Gastrocnemius medialis (tissue), 4 donors: Measurements from ENCODE around the gene LOXL3.

Experiments
- CTCF ChIP-seq, 5 experiments: fragments of 450-650 bp in 3 of 5; fragments of 200-600 bp in 2 of 5; sonication (generic) in 2 of 5; IDR thresholded peaks in 4 of 5; conservative IDR thresholded peaks in 1 of 5; 1 replicate in 4 of 5; 2 replicates in 1 of 5; pipeline ENCODE4 v1.5.1; 2016 to 2019; ENCODE audit warnings: antibody characterized with exemption in 5 of 5, mild to moderate bottlenecking in 3 of 5, moderate library complexity in 3 of 5
- POLR2A ChIP-seq, 2 donors: fragments of 450-650 bp; IDR thresholded peaks; one replicate each; pipeline ENCODE4 v1.6.1; 2017; ENCODE audit warnings: antibody characterized with exemption in 2 of 2, mild to moderate bottlenecking in 2 of 2, moderate library complexity in 2 of 2

DNA sequence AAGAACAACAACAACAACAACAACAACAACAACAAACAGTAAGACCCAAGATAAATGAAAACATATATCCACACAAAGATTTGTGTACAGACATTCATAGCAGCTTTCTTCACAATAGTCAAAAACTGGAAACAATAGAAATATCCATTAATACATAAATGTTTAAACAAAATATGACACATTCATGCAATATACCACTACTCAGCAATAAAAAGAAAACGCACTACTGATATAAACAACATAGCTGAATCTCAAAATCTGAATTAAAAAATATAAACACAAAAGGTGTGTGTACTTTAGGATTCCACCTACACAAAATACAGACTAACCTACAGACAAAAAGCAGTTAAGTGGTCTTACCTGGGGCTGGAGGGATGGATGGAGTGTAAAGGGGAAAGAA lies 42.8 kb upstream of the LOXL3 start:
- TF ChIP-seq CTCF (IDR thresholded peaks at IDR 0.05 in 4 of 5, conservative IDR thresholded peaks at IDR 0.05 in 1 of 5) (no peak), POLR2A (IDR thresholded peaks at IDR 0.05) (no peak)
